HEK293T (cell line): ENCODE measurements around the gene PRIM1.

Experiments
- CTCF ChIA-PET: fragments of 350-600 bp; formaldehyde crosslinking; extraction: SDS; loops from one replicate; lab custom pipeline; 2021; ENCODE audit warnings: antibody characterized with exemption, inconsistent platforms; lab: Yijun Ruan, JAX
- POLR2A ChIA-PET: fragments of 350-600 bp; formaldehyde crosslinking; extraction: SDS; loops from one replicate; lab custom pipeline; 2020; ENCODE audit warnings: antibody characterized with exemption, inconsistent platforms; lab: Yijun Ruan, JAX
- DNase-seq: peaks from one replicate; pipeline ENCODE4 v3.0.0; 2012; ENCODE audit warnings: mixed read lengths; ENCODE audit errors: extremely low spot score
- ARNT ChIP-seq: fragments of 450-650 bp; IDR thresholded peaks from 2 replicates; pipeline ENCODE4 v1.6.1; 2017; ENCODE audit warnings: mild to moderate bottlenecking
- BHLHE40 ChIP-seq: fragments of 450-650 bp; IDR thresholded peaks from 2 replicates; pipeline ENCODE4 v1.6.1; 2016; ENCODE audit warnings: mild to moderate bottlenecking, moderate library complexity, borderline replicate concordance
- CTBP1 ChIP-seq: fragments of 450-650 bp; IDR thresholded peaks from 2 replicates; pipeline ENCODE4 v1.6.1; 2016; ENCODE audit warnings: borderline replicate concordance
- ELF4 ChIP-seq: fragments of 450-650 bp; IDR thresholded peaks from 2 replicates; pipeline ENCODE4 v1.6.1; 2017; ENCODE audit warnings: antibody characterized with exemption
- FOXA1 ChIP-seq: fragments of 450-650 bp; IDR thresholded peaks from 2 replicates; pipeline ENCODE4 v1.6.1; 2016; ENCODE audit warnings: mild to moderate bottlenecking
- FOXK2 ChIP-seq: fragments of 450-650 bp; IDR thresholded peaks from 2 replicates; pipeline ENCODE4 v1.6.1; 2016; ENCODE audit warnings: mild to moderate bottlenecking
- FOXM1 ChIP-seq: fragments of 450-650 bp; IDR thresholded peaks from 2 replicates; pipeline ENCODE4 v1.6.1; 2017; ENCODE audit warnings: mild to moderate bottlenecking, borderline replicate concordance
- HDGF ChIP-seq: fragments of 450-650 bp; IDR thresholded peaks from 2 replicates; pipeline ENCODE4 v1.6.1; 2017; ENCODE audit warnings: antibody characterized with exemption, borderline replicate concordance
- L3MBTL2 ChIP-seq: fragments of 450-650 bp; conservative IDR thresholded peaks from 2 replicates; pipeline ENCODE4 v1.6.1; 2016; ENCODE audit warnings: mild to moderate bottlenecking
- LEF1 ChIP-seq: fragments of 450-650 bp; IDR thresholded peaks from 2 replicates; pipeline ENCODE4 v1.6.1; 2017; ENCODE audit warnings: mild to moderate bottlenecking, borderline replicate concordance
- NFRKB ChIP-seq: fragments of 450-650 bp; IDR thresholded peaks from 2 replicates; pipeline ENCODE4 v1.6.1; 2016; ENCODE audit warnings: mild to moderate bottlenecking, moderate library complexity
- SP1 ChIP-seq: fragments of 450-650 bp; IDR thresholded peaks from 2 replicates; pipeline ENCODE4 v1.6.1; 2017
- SUZ12 ChIP-seq: fragments of 450-650 bp; IDR thresholded peaks from 2 replicates; pipeline ENCODE4 v1.6.1; 2016; ENCODE audit warnings: mild to moderate bottlenecking
- TARDBP ChIP-seq: fragments of 450-650 bp; IDR thresholded peaks from 2 replicates; pipeline ENCODE4 v1.6.1; 2016
- ZNF384 ChIP-seq: fragments of 450-650 bp; IDR thresholded peaks from 2 replicates; pipeline ENCODE4 v1.6.1; 2016
- TF ChIP-seq, protein P1 (sequence below): fragments of 450-650 bp; IDR thresholded peaks from 2 replicates; pipeline ENCODE4 v1.6.1; 2016

Gene PRIM1

DNA sequence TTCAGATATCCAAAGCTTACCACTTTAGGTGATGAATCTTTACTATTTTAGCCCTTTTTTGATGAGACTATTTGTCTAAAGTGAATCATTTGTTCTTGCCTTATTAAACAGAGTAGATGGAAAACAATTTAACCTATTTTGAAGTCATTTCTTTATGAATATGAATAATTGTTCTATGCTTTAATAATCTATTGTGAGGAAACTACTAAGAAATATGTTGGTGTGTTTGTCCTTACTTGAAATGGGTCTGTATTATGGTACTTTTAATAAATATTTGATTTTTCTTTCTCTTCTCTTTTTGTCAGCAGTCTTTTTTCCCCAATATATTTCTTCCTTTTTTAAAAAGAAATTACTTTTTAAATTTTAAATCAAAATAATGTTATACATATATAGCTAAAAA is 35.4 kb upstream of the PRIM1 start:
- POLR2A ChIA-PET: no interaction called here
- DNase-seq: no peak
- CTCF ChIA-PET: no interaction called here
- no peak for TF ChIP-seq HDGF
- TF ChIP-seq TARDBP: no peak
- no peak for TF ChIP-seq ZNF384
- TF ChIP-seq ARNT: no peak
- TF ChIP-seq FOXK2: no peak
- no peak for TF ChIP-seq ELF4
- TF ChIP-seq SP1: no peak
- no peak for TF ChIP-seq FOXA1
- TF ChIP-seq FOXM1: no peak
- no peak for TF ChIP-seq NFRKB
- no peak for TF ChIP-seq CTBP1
- TF ChIP-seq L3MBTL2: no peak
- no peak for TF ChIP-seq BHLHE40
- no peak for TF ChIP-seq SUZ12
- TF ChIP-seq, protein P1, sequence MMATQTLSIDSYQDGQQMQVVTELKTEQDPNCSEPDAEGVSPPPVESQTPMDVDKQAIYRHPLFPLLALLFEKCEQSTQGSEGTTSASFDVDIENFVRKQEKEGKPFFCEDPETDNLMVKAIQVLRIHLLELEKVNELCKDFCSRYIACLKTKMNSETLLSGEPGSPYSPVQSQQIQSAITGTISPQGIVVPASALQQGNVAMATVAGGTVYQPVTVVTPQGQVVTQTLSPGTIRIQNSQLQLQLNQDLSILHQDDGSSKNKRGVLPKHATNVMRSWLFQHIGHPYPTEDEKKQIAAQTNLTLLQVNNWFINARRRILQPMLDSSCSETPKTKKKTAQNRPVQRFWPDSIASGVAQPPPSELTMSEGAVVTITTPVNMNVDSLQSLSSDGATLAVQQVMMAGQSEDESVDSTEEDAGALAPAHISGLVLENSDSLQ: no peak
- no peak for TF ChIP-seq LEF1

- DNase-seq: no peak
- ChIA-PET POLR2A (no interaction called here), CTCF (interaction anchor here (0.6 kb wide), 1 partner anchor 21 kb away, joined by 3 read pairs; no protein-coding TSS in a partner anchor)
- TF ChIP-seq SUZ12: no peak
- TF ChIP-seq HDGF: no peak
- no peak for TF ChIP-seq CTBP1
- TF ChIP-seq FOXK2: no peak
- no peak for TF ChIP-seq ZNF384
- TF ChIP-seq NFRKB: no peak
- no peak for TF ChIP-seq TARDBP
- no peak for TF ChIP-seq L3MBTL2
- no peak for TF ChIP-seq BHLHE40
- TF ChIP-seq FOXM1: no peak
- TF ChIP-seq, protein P1: no peak
- TF ChIP-seq ELF4: no peak
- no peak for TF ChIP-seq ARNT
- TF ChIP-seq SP1: no peak
- no peak for TF ChIP-seq LEF1
- no peak for TF ChIP-seq FOXA1
Measured at GRCh38 chr12:56785874-56786273, 33.8 kb upstream of the PRIM1 start.

DNA sequence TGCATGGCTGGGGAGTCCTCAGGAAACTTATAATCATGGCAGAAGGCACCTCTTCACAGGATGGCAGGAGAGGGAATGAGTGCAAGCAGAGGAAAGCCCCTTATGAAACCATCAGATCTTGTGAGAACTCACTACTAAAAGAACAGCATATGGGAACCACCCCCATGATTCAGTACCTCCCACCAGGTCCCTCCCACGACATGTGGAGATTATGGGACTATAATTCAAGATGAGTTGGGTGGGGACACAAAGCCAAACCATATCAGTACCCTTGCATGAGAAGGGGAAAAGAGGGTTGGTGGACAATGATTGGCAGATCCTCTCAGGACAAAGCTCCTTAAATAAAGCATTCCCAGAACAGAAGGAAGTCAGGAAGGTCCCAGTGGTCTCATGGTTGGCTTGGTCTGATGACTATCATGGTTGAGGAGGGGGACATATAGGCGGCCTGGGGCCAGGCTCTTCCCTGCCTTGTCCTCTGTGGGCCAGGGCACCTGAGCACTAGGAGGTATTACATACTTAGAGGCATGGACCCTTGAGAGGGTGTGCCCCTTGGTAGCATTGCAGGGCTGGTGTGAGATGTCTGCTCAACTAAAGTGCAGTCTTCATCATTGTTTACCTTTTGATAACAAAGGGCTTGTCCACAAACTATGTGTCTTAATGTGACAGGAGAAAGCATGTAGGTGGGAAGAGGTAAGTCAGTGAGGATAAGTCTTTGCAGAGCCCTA is 33.2 kb upstream of the PRIM1 start:
- DNase-seq: no peak
- POLR2A ChIA-PET: no interaction called here
- CTCF ChIA-PET: interaction anchor here (0.6 kb wide), 1 partner anchor 22 kb away, joined by 3 read pairs; no protein-coding TSS in a partner anchor
- TF ChIP-seq ZNF384 (no peak), FOXM1 (no peak), LEF1 (no peak), L3MBTL2 (no peak), FOXK2 (no peak), ELF4 (no peak), FOXA1 (no peak), SP1 (no peak), HDGF (no peak), SUZ12 (no peak), NFRKB (no peak), CTBP1 (no peak), TARDBP (no peak)

DNA sequence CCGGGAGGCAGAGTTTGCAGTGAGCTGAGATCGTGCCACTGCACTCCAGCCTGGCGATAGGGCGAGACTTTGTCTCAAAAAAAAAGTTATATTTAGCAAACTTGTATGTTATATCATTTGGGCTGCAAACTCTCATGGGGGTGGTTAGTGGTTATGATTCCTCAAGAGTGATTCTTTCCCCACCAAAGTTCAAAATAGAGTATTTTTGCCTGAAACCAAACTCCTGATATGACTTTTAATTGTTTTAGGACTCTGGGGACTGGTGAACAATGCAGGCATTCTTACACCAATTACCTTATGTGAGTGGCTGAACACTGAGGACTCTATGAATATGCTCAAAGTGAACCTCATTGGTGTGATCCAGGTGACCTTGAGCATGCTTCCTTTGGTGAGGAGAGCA is 29.6 kb upstream of the PRIM1 start:
- ChIA-PET CTCF (no interaction called here), POLR2A (no interaction called here)
- no peak for TF ChIP-seq NFRKB
- TF ChIP-seq ZNF384: no peak
- TF ChIP-seq TARDBP: no peak
- TF ChIP-seq LEF1: no peak
- no peak for TF ChIP-seq SP1
- TF ChIP-seq L3MBTL2: no peak
- no peak for TF ChIP-seq SUZ12
- no peak for TF ChIP-seq HDGF
- TF ChIP-seq ARNT: no peak
- TF ChIP-seq BHLHE40: no peak
- no peak for TF ChIP-seq FOXK2
- no peak for TF ChIP-seq FOXA1
- TF ChIP-seq FOXM1: no peak
- TF ChIP-seq, protein P1: no peak
- TF ChIP-seq CTBP1: no peak
- no peak for TF ChIP-seq ELF4
- DNase-seq: no peak

DNA sequence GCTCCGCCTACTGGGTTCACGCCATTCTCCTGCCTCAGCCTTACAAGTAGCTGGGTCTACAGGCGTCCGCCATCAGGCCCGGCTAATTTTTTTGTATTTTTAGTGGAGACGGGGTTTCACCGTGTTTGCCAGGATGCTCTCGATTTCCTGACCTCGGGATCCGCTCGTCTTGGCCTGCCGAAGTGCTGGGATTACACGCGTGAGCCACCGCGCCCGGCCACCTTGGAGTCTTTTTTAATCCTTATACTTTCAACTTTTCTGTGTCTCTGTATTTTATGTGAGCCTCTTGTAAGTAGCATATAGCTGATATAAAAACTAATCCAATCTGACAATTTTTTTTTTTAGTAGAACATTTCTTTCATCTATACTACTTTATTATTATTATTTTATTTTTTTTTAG is 26.6 kb upstream of the PRIM1 start:
- TF ChIP-seq HDGF: no peak
- no peak for TF ChIP-seq SUZ12
- TF ChIP-seq SP1: no peak
- no peak for TF ChIP-seq FOXM1
- TF ChIP-seq FOXK2: no peak
- TF ChIP-seq L3MBTL2: no peak
- no peak for TF ChIP-seq TARDBP
- no peak for TF ChIP-seq ZNF384
- TF ChIP-seq ARNT: no peak
- TF ChIP-seq, protein P1: no peak
- TF ChIP-seq CTBP1: no peak
- no peak for TF ChIP-seq LEF1
- CTCF ChIA-PET: no interaction called here
- no peak for DNase-seq
- POLR2A ChIA-PET: no interaction called here
